ENCODE results near the gene TAS1R2.

Gene TAS1R2

GRCh38 chr1:18820791-18821641 lies 38.4 kb downstream of the TAS1R2 start:
- DNase-seq (ENCODE audit: low spot score): no peak
- H3K4me3 ChIP-seq: no peak overlapping the region
- peak; percentile 70 for TF ChIP-seq CTCF (IDR thresholded peaks at IDR 0.05)
- H3K27ac ChIP-seq: no peak overlapping the region

DNA sequence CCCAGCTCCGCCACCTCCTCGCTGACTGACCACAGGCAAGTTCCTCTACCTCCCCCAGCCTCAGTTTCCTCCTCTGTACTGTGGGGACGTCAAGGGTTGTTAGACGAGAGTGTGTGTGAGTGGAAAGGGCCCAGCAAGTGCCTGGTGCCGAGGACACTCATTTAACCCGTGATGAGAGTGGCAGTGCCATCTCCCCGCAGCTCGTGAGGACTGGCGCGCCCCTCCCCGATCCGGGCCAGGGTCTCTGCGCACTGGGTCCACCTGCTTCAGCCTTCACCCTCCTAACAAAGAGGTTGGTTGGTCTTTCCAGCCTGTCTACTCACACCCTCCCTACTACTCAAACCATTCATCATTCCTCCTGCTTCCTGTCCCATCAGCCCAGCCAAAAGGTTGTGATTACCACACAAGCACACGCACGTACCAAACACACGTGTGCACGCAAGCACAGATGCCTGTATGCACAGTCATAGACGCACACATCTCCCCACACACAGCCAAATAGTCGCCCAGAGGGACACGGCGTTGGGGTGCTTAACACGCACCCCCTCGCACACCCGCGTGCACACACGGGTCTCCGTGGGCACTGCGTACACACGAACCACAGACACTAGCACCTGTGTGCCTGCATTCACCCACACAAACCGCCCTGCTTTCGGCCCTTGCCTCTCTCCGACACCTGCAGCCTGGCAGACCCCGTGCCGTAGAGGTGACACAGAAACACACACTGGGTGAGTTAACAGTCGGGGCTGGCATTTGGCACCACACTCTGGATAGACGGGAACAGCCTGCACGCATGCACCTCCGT lies 39.3 kb downstream of the TAS1R2 start:
- no peak for TF ChIP-seq CTCF (IDR thresholded peaks at IDR 0.05)
- Histone ChIP-seq H3K4me3 (no peak overlapping the region), H3K27ac (no peak overlapping the region)
- no peak for DNase-seq (ENCODE audit: low spot score)

- TF ChIP-seq CTCF (IDR thresholded peaks at IDR 0.05): no peak
- no peak for DNase-seq (ENCODE audit: low spot score)
- Histone ChIP-seq H3K4me3 (no peak overlapping the region), H3K27ac (no peak overlapping the region)
Measured at GRCh38 chr1:18819203-18819602, 40.3 kb downstream of the TAS1R2 start.

GRCh38 chr1:18817795-18818435 lies 41.5 kb downstream of the TAS1R2 start:
- Histone ChIP-seq H3K27ac (no peak overlapping the region), H3K4me3 (no peak overlapping the region)
- DNase-seq (ENCODE audit: low spot score): no peak
- no peak for TF ChIP-seq CTCF (IDR thresholded peaks at IDR 0.05)

- no peak overlapping the region for H3K4me3 ChIP-seq
- DNase-seq (ENCODE audit: low spot score): no peak
- no peak for TF ChIP-seq CTCF (IDR thresholded peaks at IDR 0.05)
- H3K27ac ChIP-seq: no peak overlapping the region
Measured at GRCh38 chr1:18817316-18817715, 42.1 kb downstream of the TAS1R2 start.

GRCh38 chr1:18816808-18817207 lies 42.7 kb downstream of the TAS1R2 start:
- no peak for DNase-seq (ENCODE audit: low spot score)
- no peak for TF ChIP-seq CTCF (IDR thresholded peaks at IDR 0.05)
- Histone ChIP-seq H3K27ac (no peak overlapping the region), H3K4me3 (no peak overlapping the region)
